GM12875 (cell line): ENCODE data around the gene GABRA4.

Experiments used
- H3K4me3 ChIP-seq: one replicate; pipeline ENCODE4 v1.5.1; 2011; ENCODE audit warnings: low read depth, low read length, control low read depth
- CTCF ChIP-seq: IDR thresholded peaks from 2 replicates; pipeline ENCODE4 v1.5.1; 2011; ENCODE audit warnings: low read depth, mild to moderate bottlenecking, control low read depth, inconsistent platforms, low read length, moderate library complexity, borderline replicate concordance; ENCODE audit not compliant: insufficient read depth

The GABRA4 gene

GRCh38 chr4:46933686-46934085 is 59.7 kb downstream of the GABRA4 start:
- H3K4me3 ChIP-seq, result no peak overlapping the region
- TF ChIP-seq CTCF, result no peak

GRCh38 chr4:46931981-46932380 is 61.4 kb downstream of the GABRA4 start:
- peak; percentile 61 for TF ChIP-seq CTCF
- H3K4me3 ChIP-seq, result no peak overlapping the region

GRCh38 chr4:46930891-46931290 is 62.5 kb downstream of the GABRA4 start:
- H3K4me3 ChIP-seq, result no peak overlapping the region
- TF ChIP-seq CTCF, result no peak

GRCh38 chr4:46927201-46927600 is 66.2 kb downstream of the GABRA4 start:
- no peak overlapping the region for H3K4me3 ChIP-seq
- no peak for TF ChIP-seq CTCF

DNA sequence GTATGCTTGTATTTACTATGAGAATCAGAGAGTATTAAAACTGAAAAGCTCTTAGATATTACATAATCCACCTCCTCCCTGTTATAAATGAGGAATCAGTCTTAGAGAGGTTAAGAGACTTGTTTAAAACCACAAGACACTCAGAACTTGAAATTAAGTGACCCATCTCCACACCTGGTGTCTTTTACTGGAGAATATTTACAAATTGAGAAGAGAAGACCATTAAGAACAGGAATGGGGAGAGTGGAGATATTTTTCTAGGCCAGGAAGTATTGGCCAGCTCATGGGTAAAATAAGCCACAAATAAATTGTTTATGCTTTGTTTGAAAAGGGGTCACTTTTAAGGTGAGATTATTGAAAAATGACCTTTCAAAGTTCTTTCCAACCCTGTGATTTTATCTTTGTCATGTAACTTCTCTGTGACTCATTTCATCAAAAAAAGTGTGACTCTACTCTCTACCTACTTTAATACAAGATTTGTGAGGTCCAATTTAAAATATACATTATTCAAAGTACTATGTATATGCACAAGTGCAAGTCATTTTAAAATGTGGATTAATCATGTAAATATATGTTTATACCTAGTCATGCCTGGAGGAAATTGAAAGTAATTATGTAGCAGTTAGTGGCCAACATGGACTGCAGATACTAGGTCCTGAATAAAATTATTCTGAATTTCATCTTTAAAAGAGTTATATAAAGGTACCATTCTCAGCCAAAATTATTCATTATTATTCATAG is 68.4 kb downstream of the GABRA4 start:
- no peak for TF ChIP-seq CTCF
- no peak overlapping the region for H3K4me3 ChIP-seq

- H3K4me3 ChIP-seq, result no peak overlapping the region
- TF ChIP-seq CTCF, result no peak
Observed at GRCh38 chr4:46922205-46922604, 71.2 kb downstream of the GABRA4 start.

DNA sequence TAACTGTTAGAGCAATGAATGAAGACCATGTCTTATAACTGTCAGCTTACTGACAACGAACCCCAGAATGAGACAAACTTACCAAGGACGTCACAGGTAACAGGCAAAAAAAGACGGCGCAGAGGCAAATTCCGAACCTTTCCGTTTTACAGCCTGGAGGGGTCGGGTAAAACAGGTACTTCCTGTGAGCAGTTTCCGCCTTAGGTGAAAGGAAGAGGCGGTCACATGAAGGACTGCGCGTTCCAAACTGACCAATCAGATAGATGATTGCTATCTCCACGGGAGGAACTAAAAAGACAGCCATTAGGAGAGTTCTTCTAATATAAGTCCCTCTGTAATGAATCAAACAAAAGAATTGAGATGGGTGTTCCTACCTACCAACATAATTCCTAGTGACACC is 84.3 kb downstream of the GABRA4 start, which contains the start of gene COX7B2:
Gene COX7B2, minus strand, starts transcription at position 168 of the 400 bp plus-strand sequence. CDS start 174,053 bp downstream, outside the sequence.
- no peak within 1 kb of the TSS for H3K4me3 ChIP-seq

More for the DNA sequence above, 84.3 kb downstream of the GABRA4 start, which contains the start of gene COX7B2:
- no peak for TF ChIP-seq CTCF
